Activated CD8-positive, alpha-beta memory T cell treated with anti-CD3 and anti-CD28 coated beads, Interleukin-2, amount 50 U/mL, for 4 hours (primary cell): ENCODE data around the gene MNAT1.
A peak's percentile ranks its signal among the peaks of the same experiment; 100 is the strongest.

Experiments
- DNase-seq: peaks from one replicate; pipeline ENCODE4 v3.0.0-alpha.2; 2020

MNAT1 gene

DNA sequence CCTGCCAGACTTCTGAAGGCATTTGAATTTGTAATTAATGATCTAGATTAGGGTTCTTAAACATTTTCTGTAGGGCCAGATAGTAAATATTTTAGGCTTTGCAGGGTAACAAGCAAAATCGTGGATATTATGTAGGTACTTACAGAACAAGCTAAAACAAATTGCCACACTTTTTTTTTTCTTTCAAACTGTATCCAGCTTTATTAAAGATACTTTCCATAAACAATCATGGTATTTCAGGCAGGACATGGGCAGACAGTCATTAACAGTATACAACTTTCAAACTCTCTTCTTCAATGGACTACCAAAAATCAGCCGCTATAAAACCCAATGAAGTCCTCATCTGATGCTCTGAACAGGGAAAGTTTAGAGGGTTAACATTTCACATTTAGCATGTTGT lies 236.7 kb downstream of the MNAT1 start:
- DNase-seq: no peak

DNA sequence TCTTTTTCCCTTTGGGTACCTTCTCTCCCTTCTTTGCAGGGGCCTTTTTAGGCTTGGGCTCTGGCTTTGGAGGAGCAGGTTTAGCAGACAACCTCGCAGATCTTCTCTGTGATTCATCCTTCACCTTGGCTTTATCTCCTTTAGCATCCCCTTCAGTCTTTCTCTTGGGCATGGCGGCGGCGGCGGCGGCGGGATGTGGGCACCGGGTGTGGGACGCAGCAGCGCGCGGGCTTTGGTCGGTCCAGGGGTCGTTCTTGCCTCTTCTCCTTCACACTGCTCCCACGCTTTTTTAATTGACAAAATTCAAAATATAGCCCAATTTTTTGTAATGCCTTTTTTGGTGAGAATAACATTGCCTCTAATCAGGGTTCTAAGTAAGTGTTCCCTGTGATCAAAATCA lies 237.7 kb downstream of the MNAT1 start:
- DNase-seq: no peak

DNA sequence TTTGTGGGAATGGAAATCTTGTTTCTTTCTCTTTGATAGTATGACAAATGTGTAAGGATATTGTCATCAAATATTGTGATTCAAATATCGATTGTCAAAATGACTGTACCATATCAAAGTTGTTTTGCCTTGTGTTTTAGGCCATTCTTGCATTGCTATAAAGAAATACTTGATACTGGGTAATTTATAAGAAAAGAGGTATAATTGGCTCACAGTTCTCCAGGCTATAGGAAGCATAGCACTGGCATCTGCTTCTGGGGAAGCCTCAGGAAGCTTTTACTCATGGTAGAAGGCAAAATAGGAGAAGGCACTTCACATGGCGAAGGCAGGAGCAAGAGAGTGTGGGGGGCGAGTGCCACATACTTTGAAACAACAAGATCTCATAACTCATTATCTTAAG lies 238.5 kb downstream of the MNAT1 start:
- no peak for DNase-seq

- DNase-seq: no peak
Measured at GRCh38 chr14:60974090-60974651, 239.6 kb downstream of the MNAT1 start.

DNA sequence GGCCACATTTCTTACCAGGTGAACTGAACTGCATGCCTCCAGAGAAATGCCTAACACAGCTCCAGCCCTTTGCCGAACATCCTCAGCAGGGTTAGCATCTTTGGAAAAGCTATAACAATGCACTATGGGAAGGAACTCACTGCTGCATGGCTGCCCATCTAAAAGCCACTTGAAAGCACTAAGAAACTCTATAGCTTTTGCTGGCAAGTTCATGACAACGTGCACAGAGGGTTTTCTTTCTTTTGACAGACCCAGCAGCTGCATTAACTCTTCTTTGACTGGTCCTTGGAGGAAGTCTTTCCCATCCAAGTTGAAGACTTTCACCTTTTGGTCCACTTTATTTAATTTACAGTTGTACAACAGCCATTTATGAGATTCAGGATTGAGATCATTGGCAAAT lies 241.0 kb downstream of the MNAT1 start:
- no peak for DNase-seq

DNA sequence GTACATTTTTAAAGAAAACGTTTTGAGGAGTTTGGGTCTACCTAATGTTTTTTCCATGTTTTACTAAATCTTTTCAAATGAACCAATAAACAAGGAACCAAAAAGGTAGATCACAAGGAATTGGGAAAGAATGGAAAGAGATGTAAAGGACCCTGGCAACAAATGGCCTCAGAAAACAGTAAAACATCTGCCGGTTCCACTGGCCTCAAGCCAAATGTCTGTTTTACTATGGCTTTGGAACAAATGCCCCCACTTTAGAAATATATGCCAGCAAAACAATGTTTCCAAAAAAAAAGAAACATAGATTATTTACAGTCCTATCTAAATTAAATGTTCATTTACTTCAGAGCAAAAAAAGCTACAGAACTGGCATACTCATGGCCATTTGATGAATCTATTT lies 243.3 kb downstream of the MNAT1 start:
- DNase-seq: no peak

GRCh38 chr14:60980811-60981632 lies 246.5 kb downstream of the MNAT1 start, which contains the start of the genes SLC38A6 and TRMT5:
Gene SLC38A6 (plus strand): TSS chr14:60981245. CDS start chr14:60981278, 33 bp downstream.
Gene TRMT5 (minus strand): TSS chr14:60981079. CDS start chr14:60980973, 106 bp downstream.
- peak; percentile 93 for DNase-seq

DNA sequence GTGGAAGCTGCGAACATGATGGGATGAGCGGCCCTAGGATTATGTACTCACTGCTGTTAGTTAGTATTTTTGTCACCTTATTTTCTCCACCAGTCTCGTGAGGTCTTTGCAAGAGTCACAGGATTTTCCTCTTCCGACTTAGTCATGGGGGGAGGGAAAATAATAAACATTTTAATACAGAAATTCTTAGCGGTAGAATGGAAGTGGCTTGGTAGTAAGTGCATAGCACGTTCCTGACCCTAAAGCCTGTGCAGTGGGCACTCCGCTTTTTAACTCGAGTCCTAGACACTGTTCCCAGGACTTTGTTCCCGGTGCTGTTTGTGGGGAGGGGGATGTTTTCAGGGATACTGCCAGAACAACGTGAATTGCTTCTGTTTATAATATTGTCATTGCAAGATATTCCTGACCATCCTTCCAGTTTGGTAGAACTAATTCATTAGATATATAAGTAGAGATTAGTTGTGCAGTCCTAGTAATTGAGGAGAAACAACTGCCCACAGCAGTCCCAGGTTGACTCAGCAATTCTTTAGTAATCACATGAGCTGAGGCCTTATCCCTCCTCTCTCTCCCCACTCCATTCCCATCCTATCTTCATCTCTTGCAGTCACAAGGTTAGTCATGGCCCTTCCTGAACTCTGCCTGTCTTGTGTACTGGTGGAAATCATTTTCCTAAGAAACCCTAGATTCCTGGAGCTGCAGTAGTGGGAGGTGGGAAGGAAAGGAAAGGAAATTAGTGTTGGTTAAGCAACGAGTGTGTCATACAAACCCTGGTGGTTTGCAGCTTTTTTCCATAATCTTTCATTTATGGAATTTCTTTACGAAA lies 247.3 kb downstream of the MNAT1 start:
- no peak for DNase-seq

GRCh38 chr14:60984196-60984595 lies 249.6 kb downstream of the MNAT1 start:
- no peak for DNase-seq

GRCh38 chr14:60986500-60986899 lies 251.9 kb downstream of the MNAT1 start:
- DNase-seq: no peak

DNA sequence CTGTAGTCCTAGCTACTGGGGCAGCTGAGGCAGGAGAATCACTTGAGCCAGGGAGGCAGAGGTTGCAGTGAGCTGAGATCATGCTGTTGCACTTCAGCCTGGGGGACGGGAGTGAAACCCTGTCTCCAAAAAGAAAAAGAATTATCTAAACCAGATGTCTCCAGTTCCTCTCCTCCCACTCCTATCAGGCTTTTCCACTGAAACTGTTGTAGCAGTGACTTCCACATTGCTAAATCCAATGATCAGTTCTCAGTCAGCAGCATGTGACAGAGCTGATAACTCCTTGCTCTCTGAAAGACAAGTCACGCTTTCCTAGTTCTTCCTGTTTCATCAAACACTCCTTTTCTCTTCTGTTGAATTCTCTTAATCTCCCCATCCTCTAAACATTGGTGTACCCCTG lies 255.0 kb downstream of the MNAT1 start:
- DNase-seq: no peak

DNA sequence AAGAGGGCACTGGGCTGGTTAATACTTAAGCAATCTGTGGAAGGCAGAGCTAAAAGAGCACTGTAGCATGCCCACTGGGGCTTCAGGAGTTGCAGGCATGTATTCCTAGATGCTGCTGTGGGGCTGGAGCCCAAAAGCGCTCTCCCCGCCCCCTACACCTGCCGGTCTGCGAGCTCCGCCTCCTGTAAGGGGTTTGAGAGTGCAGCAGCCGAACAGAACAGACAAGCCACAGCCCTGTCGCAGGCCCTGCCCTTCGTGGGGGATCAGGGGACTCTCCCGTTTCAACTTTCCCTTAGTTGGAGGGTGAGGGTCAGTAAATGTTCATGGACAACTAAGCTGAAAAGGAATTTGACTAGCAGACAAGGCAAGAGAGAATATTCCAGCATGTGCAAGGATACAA lies 264.1 kb downstream of the MNAT1 start:
- DNase-seq: no peak

GRCh38 chr14:60999536-60999935 lies 265.0 kb downstream of the MNAT1 start:
- DNase-seq: no peak

DNA sequence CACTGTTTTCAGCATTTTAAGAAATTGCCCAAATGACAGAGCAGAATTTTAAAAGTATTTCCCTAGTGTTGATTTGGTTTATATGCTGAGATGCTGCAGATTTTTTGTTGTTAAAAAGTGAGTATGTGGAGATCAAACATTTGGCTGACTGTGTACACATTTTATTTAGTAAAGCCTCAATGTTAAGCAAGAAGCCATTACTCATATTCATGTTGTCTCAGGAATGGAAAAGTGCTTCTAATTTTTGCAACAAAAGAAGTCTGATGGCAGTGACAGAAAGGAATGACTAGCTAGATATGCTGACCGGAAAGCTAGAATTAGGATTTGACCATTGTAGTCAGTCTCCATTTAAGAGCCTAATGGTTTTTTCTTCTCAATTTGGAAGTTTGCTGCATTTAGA lies 269.0 kb downstream of the MNAT1 start:
- no peak for DNase-seq

DNA sequence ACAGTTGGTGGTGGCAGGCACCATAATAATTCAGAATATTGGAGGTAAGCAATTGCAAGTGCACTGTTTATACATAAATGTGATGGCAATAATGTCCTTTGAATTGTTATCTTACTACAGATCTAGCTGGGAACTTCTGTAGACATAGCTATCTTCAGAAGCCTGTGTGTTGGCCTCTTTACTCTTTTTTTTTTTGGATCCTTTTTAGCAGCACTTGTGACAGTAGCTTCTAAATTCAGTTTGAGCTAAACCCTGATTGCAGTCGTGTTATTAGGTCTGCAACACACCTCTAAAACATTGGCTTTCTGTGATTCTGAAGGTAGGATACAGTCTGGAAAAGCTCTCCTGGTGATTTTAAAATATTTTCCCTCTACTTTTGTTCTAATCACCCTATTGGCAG lies 285.0 kb downstream of the MNAT1 start:
- no peak for DNase-seq
